HG03558 (cell line): ENCODE measurements around the gene MINDY4.
"Not testable (repeated sequence)": the region's sequence is repeated elsewhere in the genome, so short reads cannot be mapped to it uniquely, and the experiment has no call there.

Experiments used
- ATAC-seq: cut with Tn5 transposase; IDR thresholded peaks from one replicate; pipeline ENCODE4 v1.9.1; 2021; ENCODE audit warnings: moderate number of reproducible peaks; ENCODE audit not compliant: unreplicated experiment; ENCODE audit errors: extremely low read depth

The MINDY4 gene

GRCh38 chr7:30826181-30826580 lies 55.0 kb downstream of the MINDY4 start:
- no peak for ATAC-seq

- no peak for ATAC-seq
Observed at GRCh38 chr7:30828591-30828990, 57.4 kb downstream of the MINDY4 start.

- ATAC-seq, result no peak
Observed at GRCh38 chr7:30829471-30829870, 58.3 kb downstream of the MINDY4 start.

- no peak for ATAC-seq
Observed at GRCh38 chr7:30831227-30831626, 60.0 kb downstream of the MINDY4 start.

- ATAC-seq, result no peak
Observed at GRCh38 chr7:30831936-30832335, 60.7 kb downstream of the MINDY4 start.

GRCh38 chr7:30834017-30834674 lies 62.9 kb downstream of the MINDY4 start:
- ATAC-seq, result not testable (repeated sequence)

- ATAC-seq, result no peak
Observed at GRCh38 chr7:30835396-30835915, 64.2 kb downstream of the MINDY4 start.

- no peak for ATAC-seq
Observed at GRCh38 chr7:30836991-30837390, 65.8 kb downstream of the MINDY4 start.

GRCh38 chr7:30837581-30837980 lies 66.4 kb downstream of the MINDY4 start:
- no peak for ATAC-seq

GRCh38 chr7:30838008-30838407 lies 66.8 kb downstream of the MINDY4 start:
- ATAC-seq, result no peak

- ATAC-seq, result no peak
Observed at GRCh38 chr7:30840141-30841024, 69.2 kb downstream of the MINDY4 start.

GRCh38 chr7:30841025-30841735 lies 70.0 kb downstream of the MINDY4 start:
- no peak for ATAC-seq

- ATAC-seq, result no peak
Observed at GRCh38 chr7:30841801-30842541, 70.8 kb downstream of the MINDY4 start.

GRCh38 chr7:30842542-30843451 lies 71.6 kb downstream of the MINDY4 start:
- no peak for ATAC-seq

- ATAC-seq, result no peak
Observed at GRCh38 chr7:30843741-30844482, 72.7 kb downstream of the MINDY4 start.

GRCh38 chr7:30844483-30844874 lies 73.3 kb downstream of the MINDY4 start:
- no peak for ATAC-seq

GRCh38 chr7:30844916-30845315 lies 73.7 kb downstream of the MINDY4 start:
- no peak for ATAC-seq

GRCh38 chr7:30845426-30846135 lies 74.4 kb downstream of the MINDY4 start:
- ATAC-seq, result no peak
